GM19240 (cell line): ENCODE results near the gene STK38L.
"Not testable (repeated sequence)": the region's sequence is repeated elsewhere in the genome, so short reads cannot be mapped to it uniquely, and the experiment has no call there.

Source experiments
- DNase-seq: peaks from one replicate; pipeline ENCODE4 v3.0.0; 2011; ENCODE audit warnings: low spot score; ENCODE audit not compliant: insufficient read length

The STK38L gene

GRCh38 chr12:27226407-27226929, 17.6 kb upstream of the STK38L start:
- no peak for DNase-seq

DNA sequence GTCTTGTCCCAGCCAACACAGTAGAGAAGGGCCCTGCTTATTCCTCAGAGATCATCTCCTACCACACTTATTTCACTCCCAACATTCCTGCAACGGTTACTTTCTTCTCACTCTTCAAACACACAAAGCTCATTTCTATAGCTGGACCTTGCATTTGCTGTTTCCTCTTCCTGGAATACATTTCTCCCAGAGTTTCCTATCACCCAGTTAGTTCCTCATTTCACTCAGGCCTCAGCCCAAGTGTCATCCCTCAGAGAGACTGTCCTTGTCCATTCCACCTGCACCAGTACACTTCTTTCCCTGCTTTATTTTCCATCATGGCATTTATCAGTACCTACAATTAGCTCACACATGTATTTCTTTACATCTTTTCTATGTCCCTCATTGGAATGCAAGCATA, 14.7 kb upstream of the STK38L start:
- DNase-seq: no peak

DNA sequence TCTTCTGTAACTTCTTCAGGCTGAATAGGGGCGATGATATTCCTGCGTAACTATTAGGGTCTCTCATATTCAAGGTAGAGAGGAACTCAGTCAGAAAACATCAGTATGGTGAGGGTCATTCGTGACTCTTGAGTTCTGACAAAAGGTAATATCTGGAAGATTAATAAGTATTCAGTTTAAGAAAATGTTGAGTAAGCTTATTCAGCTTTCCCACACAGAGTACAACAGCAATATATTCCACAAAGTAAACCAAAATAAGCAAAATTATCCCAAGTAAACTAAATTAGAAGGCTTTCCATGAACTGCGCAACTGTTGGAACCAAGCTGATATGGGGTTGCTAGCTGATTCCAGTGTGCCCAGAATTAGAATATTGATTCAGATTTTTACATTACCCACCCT, 12.7 kb upstream of the STK38L start:
- not testable (repeated sequence) for DNase-seq

DNA sequence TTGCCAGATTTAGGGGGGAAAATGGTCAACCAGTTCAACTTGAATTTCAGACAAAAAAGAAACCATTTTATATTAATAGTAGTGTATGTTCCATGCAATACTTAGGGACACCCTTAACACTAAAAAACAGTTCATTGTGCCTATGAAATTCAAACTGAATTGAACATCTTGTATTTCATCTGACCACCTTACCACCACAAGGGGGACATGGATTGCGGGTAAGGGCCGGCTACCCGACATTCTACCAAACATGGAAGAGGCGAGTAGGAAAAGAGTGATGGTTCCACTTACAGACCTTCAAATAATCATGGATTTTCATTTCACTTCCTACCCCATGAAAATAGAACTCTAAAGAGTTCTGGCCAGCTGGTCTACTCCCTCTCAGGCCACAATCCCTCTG, 10.3 kb upstream of the STK38L start:
- DNase-seq: no peak

DNA sequence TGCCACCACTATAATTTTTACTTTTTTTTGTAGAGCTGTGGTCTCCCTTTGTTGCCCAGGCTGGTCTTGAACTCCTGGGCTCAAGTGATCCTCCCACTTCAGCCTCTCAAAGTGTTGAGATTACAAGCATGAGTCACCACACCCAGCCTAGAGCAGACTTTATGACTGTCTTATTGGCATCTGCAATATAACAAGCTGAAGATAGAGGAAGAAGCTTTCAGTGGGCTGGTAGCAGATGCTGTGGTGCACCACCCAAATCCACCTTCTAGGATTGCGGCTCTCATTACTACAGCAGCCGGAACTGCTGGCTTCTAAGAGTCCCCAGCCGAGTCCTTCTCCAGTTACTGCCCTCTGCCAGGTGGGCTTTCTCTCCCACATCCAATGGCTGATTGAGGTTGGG, 7.6 kb upstream of the STK38L start:
- no peak for DNase-seq

GRCh38 chr12:27237790-27238771, 6.0 kb upstream of the STK38L start:
- DNase-seq: no peak

GRCh38 chr12:27243006-27243405, 1.1 kb upstream of the STK38L start:
- no peak for DNase-seq

GRCh38 chr12:27244689-27245488, 803 bp downstream of the STK38L start:
- DNase-seq: no peak

DNA sequence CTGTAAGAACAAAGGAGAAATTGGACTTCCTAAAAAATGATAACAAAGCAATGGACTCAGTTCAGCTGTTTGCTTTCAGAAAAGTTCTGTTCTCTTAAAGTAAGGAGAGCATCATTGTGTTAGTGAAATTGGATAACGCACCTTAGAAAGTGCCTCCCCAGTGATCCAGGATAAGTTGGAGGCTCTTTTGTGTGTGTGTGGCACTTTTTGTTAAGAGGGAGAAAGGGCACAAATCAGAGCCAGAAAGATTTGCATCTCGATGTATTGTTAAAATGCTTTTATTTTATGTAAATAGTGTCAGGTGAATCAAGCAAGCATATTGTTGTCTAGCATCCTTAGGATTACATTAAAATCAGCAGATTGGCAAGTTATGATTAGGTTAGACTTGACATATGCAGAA, 2.1 kb downstream of the STK38L start:
- no peak for DNase-seq

GRCh38 chr12:27246774-27247173, 2.7 kb downstream of the STK38L start:
- no peak for DNase-seq

GRCh38 chr12:27252934-27253333, 8.8 kb downstream of the STK38L start:
- DNase-seq: no peak

DNA sequence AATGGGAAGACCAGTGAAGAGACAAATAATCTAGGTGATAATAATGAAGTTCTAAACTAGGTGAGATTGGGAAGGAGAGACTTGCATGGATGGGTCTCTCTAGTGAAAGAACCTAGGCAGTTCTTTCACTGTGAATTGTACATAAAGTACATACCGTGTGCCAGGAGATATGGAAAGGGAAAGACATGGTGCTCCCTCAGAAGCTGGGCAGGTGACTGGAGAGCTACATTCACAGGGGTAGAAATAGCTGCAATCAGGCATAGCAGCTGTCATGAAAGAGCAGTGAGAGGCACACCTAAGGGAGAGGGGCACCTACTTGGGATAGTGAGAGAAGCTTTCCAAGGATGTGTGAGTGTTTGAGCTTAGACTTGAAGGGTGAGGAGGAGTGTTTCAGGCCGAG, 9.3 kb downstream of the STK38L start:
- DNase-seq: no peak

DNA sequence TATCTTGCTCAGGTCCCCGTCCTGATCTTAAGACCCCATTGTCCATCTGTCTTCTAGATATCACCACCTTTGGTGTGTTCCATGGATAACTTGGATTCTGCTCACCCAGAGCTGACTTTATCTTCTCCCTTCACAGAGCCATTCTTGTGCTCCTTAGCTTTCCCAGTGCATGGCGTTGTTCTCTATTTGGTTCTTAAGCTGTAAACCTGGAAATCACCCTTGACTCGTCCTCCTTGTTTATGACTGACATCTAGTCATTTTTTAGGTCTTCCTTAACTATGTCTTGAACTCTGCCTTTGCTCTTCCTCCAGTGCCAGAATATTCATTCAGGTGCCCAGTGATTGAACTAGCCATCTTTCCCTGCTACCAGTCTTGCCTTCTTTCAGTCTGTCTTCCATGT, 11.7 kb downstream of the STK38L start:
- DNase-seq: no peak

DNA sequence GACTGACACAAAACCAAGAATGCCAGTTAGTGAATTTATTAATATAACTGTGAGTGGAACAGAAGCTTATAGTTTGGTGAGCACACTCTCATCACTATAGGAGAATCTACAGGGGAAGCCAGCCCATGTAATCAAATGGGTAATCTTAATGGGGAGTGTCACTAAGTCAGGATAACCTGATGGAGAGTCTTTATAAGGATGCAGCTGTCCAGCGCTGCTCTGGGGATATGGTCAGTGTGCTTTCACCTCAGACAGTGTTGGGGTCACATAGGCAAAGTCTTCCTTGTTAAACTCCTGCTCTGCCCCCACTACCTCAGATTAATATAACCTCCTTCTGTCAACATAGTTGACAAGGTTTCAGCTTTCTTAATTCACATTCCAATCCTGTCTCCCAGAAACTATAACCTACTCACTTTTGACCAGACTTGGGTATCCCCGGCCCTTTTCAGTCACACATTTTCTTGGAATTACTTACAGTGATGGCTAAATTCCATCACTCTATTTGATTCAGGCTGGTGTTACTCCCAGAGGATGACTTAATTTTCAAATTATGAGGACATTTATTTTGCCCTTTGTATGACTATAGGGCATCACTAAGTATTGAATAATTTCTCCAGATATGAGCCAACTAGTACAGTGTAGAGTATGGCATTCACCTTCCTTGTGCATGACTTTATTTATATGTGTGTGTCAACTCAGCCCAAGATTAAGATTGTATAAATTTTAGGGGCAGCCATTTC, 13.2 kb downstream of the STK38L start:
- no peak for DNase-seq

DNA sequence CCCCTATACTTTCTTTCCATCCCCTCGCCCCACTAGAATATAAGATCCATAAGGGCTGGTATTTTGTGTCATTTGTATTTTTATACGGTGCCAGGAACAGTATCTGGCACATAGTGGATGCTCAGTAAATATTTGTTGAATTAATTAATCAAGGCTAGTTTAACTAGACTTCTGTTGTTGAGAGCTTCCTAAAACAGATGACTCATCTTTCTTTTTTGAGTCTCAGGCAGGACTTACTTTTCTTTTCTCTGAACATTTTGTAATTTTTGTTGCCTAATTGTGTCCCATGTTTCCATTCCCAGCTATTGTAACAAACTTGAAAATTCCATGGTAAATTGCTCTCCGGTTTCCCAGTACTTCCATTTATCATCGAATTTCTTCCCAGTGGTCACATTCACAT, 16.7 kb downstream of the STK38L start:
- no peak for DNase-seq

DNA sequence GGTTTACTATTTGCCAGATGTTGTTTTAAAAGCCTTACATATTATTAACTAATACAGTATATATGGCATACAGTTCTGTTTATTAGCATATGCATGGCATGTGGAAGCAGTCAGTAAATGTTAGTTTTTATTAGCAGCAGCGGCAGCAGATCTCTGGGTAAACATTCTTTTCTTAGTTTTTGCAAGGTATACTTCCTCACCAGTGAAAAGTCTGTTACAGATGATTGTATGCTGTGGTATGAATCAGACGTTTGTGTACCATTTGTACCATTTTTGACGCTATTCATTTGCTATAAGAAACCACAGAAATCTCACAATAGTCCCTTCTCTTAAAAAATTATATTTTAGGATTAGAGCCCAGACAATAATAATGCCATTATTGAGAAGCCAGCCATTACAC, 17.8 kb downstream of the STK38L start:
- no peak for DNase-seq

- DNase-seq: no peak
Measured at GRCh38 chr12:27270148-27270547, 26.1 kb downstream of the STK38L start.

GRCh38 chr12:27271206-27271605, 27.1 kb downstream of the STK38L start:
- DNase-seq: no peak

GRCh38 chr12:27272373-27273028, 28.4 kb downstream of the STK38L start:
- DNase-seq: no peak

GRCh38 chr12:27273114-27273513, 29.0 kb downstream of the STK38L start:
- DNase-seq: no peak

GRCh38 chr12:27274706-27275105, 30.6 kb downstream of the STK38L start:
- DNase-seq: no peak
